ELR (cell line): ENCODE measurements around the gene EVI5.
A peak's percentile ranks its signal among the peaks of the same experiment; 100 is the strongest.
"Not testable (repeated sequence)": the region's sequence is repeated elsewhere in the genome, so short reads cannot be mapped to it uniquely, and the experiment has no call there.

Source experiments
- DNase-seq: peaks from one replicate; pipeline ENCODE4 v3.0.0-alpha.2; 2015; ENCODE audit warnings: low read depth

EVI5 gene

GRCh38 chr1:92575123-92575522, 209.8 kb downstream of the EVI5 start:
- no peak for DNase-seq

GRCh38 chr1:92572520-92572919, 212.4 kb downstream of the EVI5 start:
- DNase-seq, result no peak

- no peak for DNase-seq
These were observed 213.3 kb downstream of the EVI5 start for GRCh38 chr1:92571578-92571977.

GRCh38 chr1:92567211-92567868, 217.6 kb downstream of the EVI5 start:
- DNase-seq, result peak; percentile 84

- DNase-seq, result no peak
These were observed 221.3 kb downstream of the EVI5 start for GRCh38 chr1:92563457-92564216.

GRCh38 chr1:92556350-92556749, 228.6 kb downstream of the EVI5 start:
- no peak for DNase-seq

GRCh38 chr1:92554216-92554615, 230.7 kb downstream of the EVI5 start:
- DNase-seq, result no peak

GRCh38 chr1:92551916-92552315, 233.0 kb downstream of the EVI5 start:
- DNase-seq, result no peak

GRCh38 chr1:92544756-92545165, 240.1 kb downstream of the EVI5 start:
- no peak for DNase-seq

GRCh38 chr1:92543131-92544055, 241.5 kb downstream of the EVI5 start:
- no peak for DNase-seq

- peak; percentile 74 for DNase-seq
These were observed 246.4 kb downstream of the EVI5 start for GRCh38 chr1:92538413-92539061.

- peak; percentile 45 for DNase-seq
These were observed 246.9 kb downstream of the EVI5 start for GRCh38 chr1:92538048-92538412.

GRCh38 chr1:92536980-92537884, 247.7 kb downstream of the EVI5 start:
- DNase-seq, result peak; percentile 60

GRCh38 chr1:92536211-92536979, 248.5 kb downstream of the EVI5 start:
- no peak for DNase-seq

- not testable (repeated sequence) for DNase-seq
These were observed 252.5 kb downstream of the EVI5 start for GRCh38 chr1:92532371-92532770.

- not testable (repeated sequence) for DNase-seq
These were observed 253.0 kb downstream of the EVI5 start for GRCh38 chr1:92531939-92532338.

GRCh38 chr1:92527670-92528069, 257.2 kb downstream of the EVI5 start:
- no peak for DNase-seq

GRCh38 chr1:92524944-92525590, 259.8 kb downstream of the EVI5 start:
- DNase-seq, result not testable (repeated sequence)

- no peak for DNase-seq
These were observed 265.9 kb downstream of the EVI5 start for GRCh38 chr1:92519043-92519442.

- no peak for DNase-seq
These were observed 268.3 kb downstream of the EVI5 start for GRCh38 chr1:92516574-92516973.
